HEK293T (cell line): ENCODE results near the gene SLC35B2.

Source experiments
- CTCF ChIA-PET: fragments of 350-600 bp; formaldehyde crosslinking; extraction: SDS; loops from one replicate; lab custom pipeline; 2021; ENCODE audit warnings: antibody characterized with exemption, inconsistent platforms; lab: Yijun Ruan, JAX
- POLR2A ChIA-PET: fragments of 350-600 bp; formaldehyde crosslinking; extraction: SDS; loops from one replicate; lab custom pipeline; 2020; ENCODE audit warnings: antibody characterized with exemption, inconsistent platforms; lab: Yijun Ruan, JAX
- DNase-seq: peaks from one replicate; pipeline ENCODE4 v3.0.0; 2012; ENCODE audit warnings: mixed read lengths; ENCODE audit errors: extremely low spot score
- ARNT ChIP-seq: fragments of 450-650 bp; IDR thresholded peaks from 2 replicates; pipeline ENCODE4 v1.6.1; 2017; ENCODE audit warnings: mild to moderate bottlenecking
- BHLHE40 ChIP-seq: fragments of 450-650 bp; IDR thresholded peaks from 2 replicates; pipeline ENCODE4 v1.6.1; 2016; ENCODE audit warnings: mild to moderate bottlenecking, moderate library complexity, borderline replicate concordance
- CTBP1 ChIP-seq: fragments of 450-650 bp; IDR thresholded peaks from 2 replicates; pipeline ENCODE4 v1.6.1; 2016; ENCODE audit warnings: borderline replicate concordance
- ELF4 ChIP-seq: fragments of 450-650 bp; IDR thresholded peaks from 2 replicates; pipeline ENCODE4 v1.6.1; 2017; ENCODE audit warnings: antibody characterized with exemption
- FOXA1 ChIP-seq: fragments of 450-650 bp; IDR thresholded peaks from 2 replicates; pipeline ENCODE4 v1.6.1; 2016; ENCODE audit warnings: mild to moderate bottlenecking
- FOXK2 ChIP-seq: fragments of 450-650 bp; IDR thresholded peaks from 2 replicates; pipeline ENCODE4 v1.6.1; 2016; ENCODE audit warnings: mild to moderate bottlenecking
- FOXM1 ChIP-seq: fragments of 450-650 bp; IDR thresholded peaks from 2 replicates; pipeline ENCODE4 v1.6.1; 2017; ENCODE audit warnings: mild to moderate bottlenecking, borderline replicate concordance
- HDGF ChIP-seq: fragments of 450-650 bp; IDR thresholded peaks from 2 replicates; pipeline ENCODE4 v1.6.1; 2017; ENCODE audit warnings: antibody characterized with exemption, borderline replicate concordance
- L3MBTL2 ChIP-seq: fragments of 450-650 bp; conservative IDR thresholded peaks from 2 replicates; pipeline ENCODE4 v1.6.1; 2016; ENCODE audit warnings: mild to moderate bottlenecking
- LEF1 ChIP-seq: fragments of 450-650 bp; IDR thresholded peaks from 2 replicates; pipeline ENCODE4 v1.6.1; 2017; ENCODE audit warnings: mild to moderate bottlenecking, borderline replicate concordance
- NFRKB ChIP-seq: fragments of 450-650 bp; IDR thresholded peaks from 2 replicates; pipeline ENCODE4 v1.6.1; 2016; ENCODE audit warnings: mild to moderate bottlenecking, moderate library complexity
- PKNOX1 ChIP-seq: fragments of 450-650 bp; IDR thresholded peaks from 2 replicates; pipeline ENCODE4 v1.6.1; 2016
- SP1 ChIP-seq: fragments of 450-650 bp; IDR thresholded peaks from 2 replicates; pipeline ENCODE4 v1.6.1; 2017
- SUZ12 ChIP-seq: fragments of 450-650 bp; IDR thresholded peaks from 2 replicates; pipeline ENCODE4 v1.6.1; 2016; ENCODE audit warnings: mild to moderate bottlenecking
- TARDBP ChIP-seq: fragments of 450-650 bp; IDR thresholded peaks from 2 replicates; pipeline ENCODE4 v1.6.1; 2016
- ZNF384 ChIP-seq: fragments of 450-650 bp; IDR thresholded peaks from 2 replicates; pipeline ENCODE4 v1.6.1; 2016

Gene SLC35B2

GRCh38 chr6:44297063-44298038, 40.0 kb upstream of the SLC35B2 start:
- ChIA-PET CTCF (interaction anchor here (0.9 kb wide), 1 partner anchor 9 kb away, joined by 3 read pairs; no protein-coding TSS in a partner anchor), POLR2A (interaction anchor here (0.6 to 1.6 kb wide), 3 partner anchors 12 to 33 kb away, joined by 3 read pairs; no protein-coding TSS in a partner anchor)
- peak; percentile 56 for DNase-seq
- TF ChIP-seq ARNT (no peak), BHLHE40 (no peak), L3MBTL2 (no peak), FOXK2 (no peak), ELF4 (no peak), LEF1 (no peak), FOXA1 (no peak), SP1 (no peak), HDGF (no peak), ZNF384 (no peak), CTBP1 (no peak), NFRKB (no peak), FOXM1 (no peak), SUZ12 (no peak), TARDBP (no peak), PKNOX1 (no peak)

GRCh38 chr6:44294832-44295791, 37.8 kb upstream of the SLC35B2 start:
- ChIA-PET CTCF (interaction anchor here (0.7 to 1.8 kb wide), 4 partner anchors 10 to 27 kb away, joined by 3 to 9 read pairs (median 6); no protein-coding TSS in a partner anchor), POLR2A (interaction anchor here (0.6 to 1.6 kb wide), 7 partner anchors 9 to 92 kb away, joined by 3 to 11 read pairs (median 3); partner anchors contain the start of genes AARS2 and CDC5L)
- no peak for DNase-seq
- TF ChIP-seq FOXM1, result no peak
- TF ChIP-seq PKNOX1, result no peak
- no peak for TF ChIP-seq CTBP1
- TF ChIP-seq ELF4, result no peak
- no peak for TF ChIP-seq SUZ12
- TF ChIP-seq L3MBTL2, result no peak
- TF ChIP-seq HDGF, result no peak
- no peak for TF ChIP-seq TARDBP
- no peak for TF ChIP-seq LEF1
- no peak for TF ChIP-seq SP1
- no peak for TF ChIP-seq BHLHE40
- no peak for TF ChIP-seq NFRKB
- no peak for TF ChIP-seq ZNF384
- no peak for TF ChIP-seq FOXA1
- TF ChIP-seq FOXK2, result no peak
- TF ChIP-seq ARNT, result no peak

- TF ChIP-seq ELF4 (no peak), ARNT (no peak), FOXK2 (no peak), CTBP1 (no peak), BHLHE40 (no peak)
- CTCF ChIA-PET, result no interaction called here
- POLR2A ChIA-PET, result interaction anchor here (0.9 to 2.3 kb wide), 7 partner anchors 8 to 46 kb away, joined by 3 to 7 read pairs (median 4); partner anchors contain the start of gene HSP90AB1
- DNase-seq, result no peak
These were observed 35.5 kb upstream of the SLC35B2 start for GRCh38 chr6:44292661-44293365.

- DNase-seq, result no peak
- TF ChIP-seq NFRKB (no peak), SUZ12 (no peak), BHLHE40 (no peak), CTBP1 (no peak), HDGF (no peak), SP1 (no peak), L3MBTL2 (no peak), FOXA1 (no peak), ARNT (no peak), ZNF384 (no peak), PKNOX1 (no peak), LEF1 (no peak), ELF4 (no peak), TARDBP (no peak), FOXK2 (no peak), FOXM1 (no peak)
- POLR2A ChIA-PET, result interaction anchor here (0.9 to 2.3 kb wide), 5 partner anchors 8 to 45 kb away, joined by 3 to 7 read pairs (median 4); partner anchors contain the start of gene HSP90AB1
- CTCF ChIA-PET, result interaction anchor here (0.9 kb wide), 1 partner anchor 13 kb away, joined by 3 read pairs; no protein-coding TSS in a partner anchor
These were observed 34.5 kb upstream of the SLC35B2 start for GRCh38 chr6:44291841-44292240.
